ENCODE measurements around the gene ARID3B. TPM values are rescaled to one million over a fixed set of nuclear protein-coding genes. Genes with fewer than 3 reads are reported as not detected.

The ARID3B gene
- total RNA-seq, 1 donor = 3.6 TPM

DNA sequence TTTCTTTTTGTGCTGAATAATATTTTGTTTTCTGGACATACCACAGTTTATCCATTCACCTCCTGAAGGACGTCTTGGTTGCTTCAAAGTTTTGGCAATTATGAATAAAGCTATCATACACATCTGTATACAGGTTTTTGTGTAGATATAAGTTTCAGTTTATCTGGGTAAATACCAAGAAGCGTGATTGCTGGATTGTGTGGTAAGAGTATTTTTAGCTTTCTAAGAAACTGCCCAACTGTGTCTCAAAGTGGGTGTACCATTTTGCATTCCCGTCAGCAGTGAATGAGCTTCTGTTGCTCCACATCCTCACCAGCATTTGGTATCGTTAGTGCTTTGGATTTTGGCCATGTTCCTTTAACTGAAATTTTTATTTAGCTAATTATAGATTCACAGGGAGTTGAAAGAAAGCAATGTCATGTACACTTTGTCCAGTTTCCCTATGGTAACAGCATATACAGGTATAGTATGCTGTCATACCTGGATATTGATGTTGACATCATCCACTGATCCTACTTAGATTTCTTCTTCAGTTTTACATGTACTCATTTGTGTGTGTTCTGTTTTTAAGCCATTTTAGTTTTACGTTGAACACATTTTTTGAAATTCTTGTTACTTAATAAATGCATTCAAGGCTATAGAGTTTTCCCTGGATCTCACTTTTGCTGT lies 11.9 kb downstream of the ARID3B start:
- no peaks in the 10 kb centered on the region for H3K4me1 ChIP-seq (ENCODE audit: insufficient read depth, low read length)
- H4K20me1 ChIP-seq (ENCODE audit: insufficient read depth, low read length) = peaks cover 42% of the 10 kb centered on the region
- peaks cover 25% of the 10 kb centered on the region for H3K79me2 ChIP-seq (ENCODE audit: insufficient read depth, low read length)

GRCh38 chr15:74555192-74555591 lies 14.2 kb downstream of the ARID3B start:
- Histone ChIP-seq H3K27me3 (ENCODE audit: insufficient read depth, low read length) (no peaks in the 10 kb centered on the region), H3K79me2 (ENCODE audit: insufficient read depth, low read length) (peaks cover 18% of the 10 kb centered on the region), H4K20me1 (ENCODE audit: insufficient read depth, low read length) (peaks cover 22% of the 10 kb centered on the region), H3K4me2 (ENCODE audit: insufficient read depth, low read length) (no peak overlapping the region), H3K27ac (ENCODE audit: low read depth, low read length) (no peak overlapping the region), H3K4me3 (ENCODE audit: insufficient read depth, low read length) (no peak overlapping the region), H3K36me3 (ENCODE audit: insufficient read depth, low read length) (no peaks in the 10 kb centered on the region), H3K4me1 (ENCODE audit: insufficient read depth, low read length) (no peaks in the 10 kb centered on the region), H2AFZ (ENCODE audit: low read length) (no peak overlapping the region), H3K9me3 (ENCODE audit: low read depth, low read length) (no peaks in the 10 kb centered on the region)
- TF ChIP-seq, protein P1, sequence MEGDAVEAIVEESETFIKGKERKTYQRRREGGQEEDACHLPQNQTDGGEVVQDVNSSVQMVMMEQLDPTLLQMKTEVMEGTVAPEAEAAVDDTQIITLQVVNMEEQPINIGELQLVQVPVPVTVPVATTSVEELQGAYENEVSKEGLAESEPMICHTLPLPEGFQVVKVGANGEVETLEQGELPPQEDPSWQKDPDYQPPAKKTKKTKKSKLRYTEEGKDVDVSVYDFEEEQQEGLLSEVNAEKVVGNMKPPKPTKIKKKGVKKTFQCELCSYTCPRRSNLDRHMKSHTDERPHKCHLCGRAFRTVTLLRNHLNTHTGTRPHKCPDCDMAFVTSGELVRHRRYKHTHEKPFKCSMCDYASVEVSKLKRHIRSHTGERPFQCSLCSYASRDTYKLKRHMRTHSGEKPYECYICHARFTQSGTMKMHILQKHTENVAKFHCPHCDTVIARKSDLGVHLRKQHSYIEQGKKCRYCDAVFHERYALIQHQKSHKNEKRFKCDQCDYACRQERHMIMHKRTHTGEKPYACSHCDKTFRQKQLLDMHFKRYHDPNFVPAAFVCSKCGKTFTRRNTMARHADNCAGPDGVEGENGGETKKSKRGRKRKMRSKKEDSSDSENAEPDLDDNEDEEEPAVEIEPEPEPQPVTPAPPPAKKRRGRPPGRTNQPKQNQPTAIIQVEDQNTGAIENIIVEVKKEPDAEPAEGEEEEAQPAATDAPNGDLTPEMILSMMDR (IDR thresholded peaks at IDR 0.05; ENCODE audit: extremely low read depth, low read depth, low read length) = no peak
- no peak for DNase-seq (ENCODE audit: insufficient read length, low spot score, missing footprints)

More for the DNA sequence above, 11.9 kb downstream of the ARID3B start:
- Histone ChIP-seq H3K27ac (ENCODE audit: low read depth, low read length) (no peak overlapping the region), H3K27me3 (ENCODE audit: insufficient read depth, low read length) (no peaks in the 10 kb centered on the region), H2AFZ (ENCODE audit: low read length) (no peak overlapping the region), H3K4me2 (ENCODE audit: insufficient read depth, low read length) (no peak overlapping the region), H3K9me3 (ENCODE audit: low read depth, low read length) (no peaks in the 10 kb centered on the region), H3K36me3 (ENCODE audit: insufficient read depth, low read length) (peaks cover 7% of the 10 kb centered on the region), H3K4me3 (ENCODE audit: insufficient read depth, low read length) (no peak overlapping the region)
- TF ChIP-seq, protein P1 (IDR thresholded peaks at IDR 0.05; ENCODE audit: extremely low read depth, low read depth, low read length) = no peak
- DNase-seq (ENCODE audit: insufficient read length, low spot score, missing footprints) = no peak

GRCh38 chr15:74558706-74559105 lies 17.7 kb downstream of the ARID3B start:
- no peak overlapping the region for H2AFZ ChIP-seq (ENCODE audit: low read length)
- H3K9me3 ChIP-seq (ENCODE audit: low read depth, low read length) = no peaks in the 10 kb centered on the region
- TF ChIP-seq, protein P1 (IDR thresholded peaks at IDR 0.05; ENCODE audit: extremely low read depth, low read depth, low read length) = no peak
- peaks cover 14% of the 10 kb centered on the region for H3K79me2 ChIP-seq (ENCODE audit: insufficient read depth, low read length)
- no peaks in the 10 kb centered on the region for H3K4me1 ChIP-seq (ENCODE audit: insufficient read depth, low read length)
- H3K4me2 ChIP-seq (ENCODE audit: insufficient read depth, low read length) = no peak overlapping the region
- no peak overlapping the region for H3K4me3 ChIP-seq (ENCODE audit: insufficient read depth, low read length)
- no peaks in the 10 kb centered on the region for H3K27me3 ChIP-seq (ENCODE audit: insufficient read depth, low read length)
- H3K27ac ChIP-seq (ENCODE audit: low read depth, low read length) = no peak overlapping the region
- no peak for DNase-seq (ENCODE audit: insufficient read length, low spot score, missing footprints)
- H4K20me1 ChIP-seq (ENCODE audit: insufficient read depth, low read length) = peaks cover 3% of the 10 kb centered on the region
- H3K36me3 ChIP-seq (ENCODE audit: insufficient read depth, low read length) = no peaks in the 10 kb centered on the region

GRCh38 chr15:74563442-74563841 lies 22.4 kb downstream of the ARID3B start:
- peaks cover 4% of the 10 kb centered on the region for H4K20me1 ChIP-seq (ENCODE audit: insufficient read depth, low read length)

More at GRCh38 chr15:74563442-74563841, 22.4 kb downstream of the ARID3B start:
- Histone ChIP-seq H3K27me3 (ENCODE audit: insufficient read depth, low read length) (no peaks in the 10 kb centered on the region), H3K4me3 (ENCODE audit: insufficient read depth, low read length) (no peak overlapping the region), H3K4me1 (ENCODE audit: insufficient read depth, low read length) (no peaks in the 10 kb centered on the region), H3K79me2 (ENCODE audit: insufficient read depth, low read length) (peaks cover 13% of the 10 kb centered on the region), H3K27ac (ENCODE audit: low read depth, low read length) (no peak overlapping the region), H3K4me2 (ENCODE audit: insufficient read depth, low read length) (no peak overlapping the region), H2AFZ (ENCODE audit: low read length) (no peak overlapping the region), H3K36me3 (ENCODE audit: insufficient read depth, low read length) (no peaks in the 10 kb centered on the region), H3K9me3 (ENCODE audit: low read depth, low read length) (no peaks in the 10 kb centered on the region)
- TF ChIP-seq, protein P1 (IDR thresholded peaks at IDR 0.05; ENCODE audit: extremely low read depth, low read depth, low read length) = no peak
- no peak for DNase-seq (ENCODE audit: insufficient read length, low spot score, missing footprints)
